ENCODE data around the gene ABLIM2.
A peak's percentile ranks its signal among the peaks of the same experiment; 100 is the strongest.

Gene ABLIM2

GRCh38 chr4:8188743-8189550, 30.3 kb upstream of the ABLIM2 start:
- ATAC-seq = no peak
- TF ChIP-seq TSHZ2 (CRISPR knock-in tag; IDR thresholded peaks at IDR 0.05) = no peak

- TF ChIP-seq POU6F1 (CRISPR knock-in tag; IDR thresholded peaks at IDR 0.05; ENCODE audit: borderline replicate concordance, low read depth) (no peak), ESRRG (CRISPR knock-in tag; IDR thresholded peaks at IDR 0.05) (no peak), RARB (CRISPR knock-in tag; IDR thresholded peaks at IDR 0.05) (no peak), ARNTL (CRISPR knock-in tag; IDR thresholded peaks at IDR 0.05; ENCODE audit: borderline replicate concordance, low read depth) (no peak), ZC3H10 (CRISPR knock-in tag; IDR thresholded peaks at IDR 0.05) (no peak), BACH2 (CRISPR knock-in tag; IDR thresholded peaks at IDR 0.05; ENCODE audit: borderline replicate concordance) (no peak), TCF4 (CRISPR knock-in tag; IDR thresholded peaks at IDR 0.05; ENCODE audit: borderline replicate concordance) (no peak), ZNF70 (CRISPR knock-in tag; IDR thresholded peaks at IDR 0.05) (no peak), TOX (CRISPR knock-in tag; IDR thresholded peaks at IDR 0.05; ENCODE audit: borderline replicate concordance) (no peak), ISL1 (CRISPR knock-in tag; IDR thresholded peaks at IDR 0.05) (no peak)
- TF ChIP-seq, protein P1, sequence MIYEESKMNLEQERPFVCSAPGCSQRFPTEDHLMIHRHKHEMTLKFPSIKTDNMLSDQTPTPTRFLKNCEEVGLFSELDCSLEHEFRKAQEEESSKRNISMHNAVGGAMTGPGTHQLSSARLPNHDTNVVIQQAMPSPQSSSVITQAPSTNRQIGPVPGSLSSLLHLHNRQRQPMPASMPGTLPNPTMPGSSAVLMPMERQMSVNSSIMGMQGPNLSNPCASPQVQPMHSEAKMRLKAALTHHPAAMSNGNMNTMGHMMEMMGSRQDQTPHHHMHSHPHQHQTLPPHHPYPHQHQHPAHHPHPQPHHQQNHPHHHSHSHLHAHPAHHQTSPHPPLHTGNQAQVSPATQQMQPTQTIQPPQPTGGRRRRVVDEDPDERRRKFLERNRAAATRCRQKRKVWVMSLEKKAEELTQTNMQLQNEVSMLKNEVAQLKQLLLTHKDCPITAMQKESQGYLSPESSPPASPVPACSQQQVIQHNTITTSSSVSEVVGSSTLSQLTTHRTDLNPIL (CRISPR knock-in tag; IDR thresholded peaks at IDR 0.05; ENCODE audit: low read depth) = no peak
- peak; percentile 64 for ATAC-seq
Measured at GRCh38 chr4:8188085-8188484, 29.5 kb upstream of the ABLIM2 start.

DNA sequence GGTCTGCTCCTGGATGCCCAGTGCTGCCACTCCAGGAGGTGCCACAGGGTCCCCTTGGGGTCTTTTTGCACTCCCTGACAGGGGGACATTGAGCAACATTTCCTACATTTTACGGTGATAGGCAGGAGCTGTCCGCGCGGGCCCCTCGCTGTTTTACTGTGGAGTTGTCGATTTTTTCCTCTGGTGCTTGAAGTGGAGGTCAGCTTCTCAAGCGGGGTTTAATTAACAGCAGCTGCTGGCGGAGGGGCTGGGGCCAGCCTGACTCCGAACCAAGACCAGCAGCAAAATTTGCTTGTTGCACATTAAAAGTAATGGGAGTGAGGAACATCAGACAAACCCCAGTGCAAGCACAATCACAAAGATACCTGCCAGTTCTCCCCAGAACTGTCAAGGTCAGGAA, 27.3 kb upstream of the ABLIM2 start:
- no peak for TF ChIP-seq PATZ1 (CRISPR knock-in tag; IDR thresholded peaks at IDR 0.05; ENCODE audit: borderline replicate concordance)
- TF ChIP-seq POU6F1 (CRISPR knock-in tag; IDR thresholded peaks at IDR 0.05; ENCODE audit: borderline replicate concordance, low read depth) = no peak
- TF ChIP-seq, protein P2, sequence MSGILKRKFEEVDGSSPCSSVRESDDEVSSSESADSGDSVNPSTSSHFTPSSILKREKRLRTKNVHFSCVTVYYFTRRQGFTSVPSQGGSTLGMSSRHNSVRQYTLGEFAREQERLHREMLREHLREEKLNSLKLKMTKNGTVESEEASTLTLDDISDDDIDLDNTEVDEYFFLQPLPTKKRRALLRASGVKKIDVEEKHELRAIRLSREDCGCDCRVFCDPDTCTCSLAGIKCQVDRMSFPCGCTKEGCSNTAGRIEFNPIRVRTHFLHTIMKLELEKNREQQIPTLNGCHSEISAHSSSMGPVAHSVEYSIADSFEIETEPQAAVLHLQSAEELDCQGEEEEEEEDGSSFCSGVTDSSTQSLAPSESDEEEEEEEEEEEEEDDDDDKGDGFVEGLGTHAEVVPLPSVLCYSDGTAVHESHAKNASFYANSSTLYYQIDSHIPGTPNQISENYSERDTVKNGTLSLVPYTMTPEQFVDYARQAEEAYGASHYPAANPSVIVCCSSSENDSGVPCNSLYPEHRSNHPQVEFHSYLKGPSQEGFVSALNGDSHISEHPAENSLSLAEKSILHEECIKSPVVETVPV (CRISPR knock-in tag; IDR thresholded peaks at IDR 0.05) = no peak
- TF ChIP-seq, protein P1 (CRISPR knock-in tag; IDR thresholded peaks at IDR 0.05; ENCODE audit: low read depth) = no peak
- no peak for TF ChIP-seq OSR1 (CRISPR knock-in tag; IDR thresholded peaks at IDR 0.05)
- no peak for TF ChIP-seq ZC3H10 (CRISPR knock-in tag; IDR thresholded peaks at IDR 0.05)
- TF ChIP-seq TOX (CRISPR knock-in tag; IDR thresholded peaks at IDR 0.05; ENCODE audit: borderline replicate concordance) = no peak
- no peak for TF ChIP-seq ISL1 (CRISPR knock-in tag; IDR thresholded peaks at IDR 0.05)
- TF ChIP-seq ZNF565 (CRISPR knock-in tag; conservative IDR thresholded peaks at IDR 0.05; ENCODE audit: low read depth) = no peak
- no peak for TF ChIP-seq GLIS3 (CRISPR knock-in tag; IDR thresholded peaks at IDR 0.05)
- TF ChIP-seq ZNF8 (CRISPR knock-in tag; IDR thresholded peaks at IDR 0.05) = no peak
- TF ChIP-seq ARNTL (CRISPR knock-in tag; IDR thresholded peaks at IDR 0.05; ENCODE audit: borderline replicate concordance, low read depth) = no peak
- TF ChIP-seq ZNF70 (CRISPR knock-in tag; IDR thresholded peaks at IDR 0.05) = no peak
- no peak for TF ChIP-seq TSHZ2 (CRISPR knock-in tag; IDR thresholded peaks at IDR 0.05)
- no peak for TF ChIP-seq RARB (CRISPR knock-in tag; IDR thresholded peaks at IDR 0.05)
- no peak for TF ChIP-seq ZFP3 (CRISPR knock-in tag; IDR thresholded peaks at IDR 0.05)
- ATAC-seq = no peak

Measured in SK-N-SH treated with all-trans-retinoic acid at 6 μM for 48 hours (cell line).